SK-N-SH (cell line): ENCODE results near the gene STAC3. TPM values are rescaled to one million over a fixed set of nuclear protein-coding genes. Genes with fewer than 3 reads are reported as not detected.

Experiments used
- CTCF ChIA-PET: fragments of 300-600, 350-600 bp; formaldehyde crosslinking; extraction: SDS; loops from one replicate; lab custom pipeline; 2021; lab: Yijun Ruan, JAX
- POLR2A ChIA-PET: fragments of 350-600 bp; sonication (Branson Sonifier 250); formaldehyde crosslinking; extraction: SDS; loops from one replicate; lab custom pipeline; 2020; ENCODE audit warnings: antibody characterized with exemption, inconsistent platforms; lab: Yijun Ruan, JAX
- DNase-seq: peaks from one replicate; pipeline ENCODE4 v3.0.0; 2012
- H2AFZ ChIP-seq: fragments of 200-600 bp; sonication (generic); 2 replicates; pipeline ENCODE4 v1.8.1; 2016; ENCODE audit warnings: antibody characterized with exemption, mild to moderate bottlenecking, low read depth
- H3F3A ChIP-seq: fragments of 200-600 bp; sonication (generic); replicated peaks from 2 replicates; pipeline ENCODE3; 2016; ENCODE audit warnings: antibody characterized with exemption, mild to moderate bottlenecking; ENCODE audit not compliant: insufficient read depth
- H3K27ac ChIP-seq, 2 experiments: fragments of 200-500 bp in 1 of 2; fragments of 200-600 bp in 1 of 2; sonication (Bioruptor generic) in 1 of 2; sonication (generic), shearing (Covaris generic) in 1 of 2; 2 replicates each; pipeline versions ENCODE4 v1.5.1 to v1.6.1; 2014 to 2016; ENCODE audit warnings: low read depth in 2 of 2, inconsistent platforms in 1 of 2, low read length in 1 of 2, mild to moderate bottlenecking in 1 of 2, mixed read lengths in 1 of 2
- H3K27me3 ChIP-seq: fragments of 200-600 bp; sonication (generic), shearing (Covaris generic); 2 replicates; pipeline ENCODE4 v1.6.1; 2016; ENCODE audit warnings: mixed run types; ENCODE audit not compliant: insufficient read depth
- H3K36me3 ChIP-seq, 2 experiments: fragments of 200-500 bp in 1 of 2; fragments of 200-600 bp in 1 of 2; sonication (Bioruptor generic) in 1 of 2; sonication (generic) in 1 of 2; replicated peaks in 1 of 2; 2 replicates each; pipeline versions ENCODE3 to v1.5.1; 2014 to 2016; ENCODE audit warnings: low read length in 1 of 2, mild to moderate bottlenecking in 1 of 2; ENCODE audit not compliant: insufficient read depth in 2 of 2, control insufficient read depth in 1 of 2
- H3K4me1 ChIP-seq, 2 experiments: fragments of 200-500 bp in 1 of 2; fragments of 200-600 bp in 1 of 2; sonication (Bioruptor generic) in 1 of 2; sonication (generic), shearing (Covaris generic) in 1 of 2; 2 replicates each; pipeline versions ENCODE4 v1.5.1 to v1.6.1; 2014 to 2016; ENCODE audit warnings: low read depth in 1 of 2, low read length in 1 of 2, mixed run types in 1 of 2; ENCODE audit not compliant: insufficient read depth in 2 of 2, control insufficient read depth in 1 of 2
- H3K4me2 ChIP-seq: fragments of 200-600 bp; sonication (generic), shearing (Covaris generic); 2 replicates; pipeline ENCODE4 v1.6.1; 2017; ENCODE audit warnings: mixed run types
- H3K4me3 ChIP-seq, 2 experiments: fragments of 200-500 bp in 1 of 2; fragments of 200-600 bp in 1 of 2; sonication (Bioruptor generic) in 1 of 2; sonication (generic), shearing (Covaris generic) in 1 of 2; 2 replicates each; pipeline versions ENCODE4 v1.5.1 to v1.8.1; 2014 to 2016; ENCODE audit warnings: low read depth in 2 of 2, inconsistent platforms in 1 of 2, low read length in 1 of 2, mild to moderate bottlenecking in 1 of 2, mixed read lengths in 1 of 2, moderate library complexity in 1 of 2
- H3K79me2 ChIP-seq: fragments of 200-600 bp; sonication (generic); 2 replicates; pipeline ENCODE4 v1.8.1; 2017; ENCODE audit warnings: mild to moderate bottlenecking; ENCODE audit not compliant: insufficient read depth
- H3K9ac ChIP-seq: fragments of 200-600 bp; sonication (generic); 2 replicates; pipeline ENCODE4 v1.6.1; 2017; ENCODE audit warnings: mixed run types
- H3K9me2 ChIP-seq: fragments of 200-600 bp; sonication (generic); 2 replicates; pipeline ENCODE4 v1.6.1; 2017; ENCODE audit warnings: mixed run types
- H3K9me3 ChIP-seq: fragments of 200-600 bp; sonication (generic); 2 replicates; pipeline ENCODE4 v1.6.1; 2017; ENCODE audit warnings: mixed run types, mild to moderate bottlenecking, moderate library complexity
- H4K20me1 ChIP-seq: fragments of 200-600 bp; sonication (generic); 2 replicates; pipeline ENCODE4 v1.6.1; 2017; ENCODE audit warnings: mild to moderate bottlenecking, mixed run types; ENCODE audit not compliant: insufficient read depth
- EP300 ChIP-seq, 2 experiments: IDR thresholded peaks; 2 replicates each; pipeline versions ENCODE4 v1.4.0 to v1.6.1; 2012; ENCODE audit warnings: borderline replicate concordance in 1 of 2, low read depth in 1 of 2, low read length in 1 of 2
- FOXJ3 ChIP-seq: sonication (generic); formaldehyde crosslinking; IDR thresholded peaks from 2 replicates; pipeline ENCODE4 v1.5.1; 2020; ENCODE audit warnings: mild to moderate bottlenecking, missing genetic modification reagents
- FOXM1 ChIP-seq: IDR thresholded peaks from 2 replicates; pipeline ENCODE4 v1.4.0; 2012; ENCODE audit warnings: low read depth, mild to moderate bottlenecking
- GABPA ChIP-seq: IDR thresholded peaks from 2 replicates; pipeline ENCODE4 v1.4.0; 2012; ENCODE audit warnings: low read depth, mild to moderate bottlenecking
- NRF1 ChIP-seq: IDR thresholded peaks from 2 replicates; pipeline ENCODE4 v1.6.1; 2012; ENCODE audit warnings: low read depth, mild to moderate bottlenecking, low read length
- POLR2AphosphoS5 ChIP-seq: IDR thresholded peaks from 2 replicates; pipeline ENCODE4 v1.6.1; 2012; ENCODE audit warnings: low read depth, low read length
- RFX5 ChIP-seq: IDR thresholded peaks from 2 replicates; pipeline ENCODE4 v1.6.1; 2012; ENCODE audit warnings: mild to moderate bottlenecking, improper control_type of control experiment, low read length
- RXRA ChIP-seq: IDR thresholded peaks from 2 replicates; pipeline ENCODE4 v1.4.0; 2012; ENCODE audit warnings: low read depth, mild to moderate bottlenecking, borderline replicate concordance
- SIN3A ChIP-seq: IDR thresholded peaks from 2 replicates; pipeline ENCODE4 v1.6.1; 2012; ENCODE audit warnings: low read depth, mild to moderate bottlenecking, low read length, moderate library complexity, borderline replicate concordance
- SMC3 ChIP-seq: IDR thresholded peaks from 2 replicates; pipeline ENCODE4 v1.6.1; 2012; ENCODE audit warnings: low read depth, low read length, improper control_type of control experiment
- TCF12 ChIP-seq: IDR thresholded peaks from 2 replicates; pipeline ENCODE4 v1.4.0; 2012
- YY1 ChIP-seq: IDR thresholded peaks from 2 replicates; pipeline ENCODE4 v1.4.0; 2012; ENCODE audit warnings: low read depth, mild to moderate bottlenecking
- WGBS: methylation state at CpG from one replicate; pipeline ENCODE4 v1.1.6; 2017; ENCODE audit warnings: low lambda C conversion rate; 5-methylcytosine and 5-hydroxymethylcytosine counted together
- polyA plus RNA-seq, 3 experiments: library from polyadenylated mRNA; depleted of rRNA; stranded (reverse); fragments of >200 nt; gene quantifications; 2 replicates each; pipeline ENCODE4 v1.2.3, GENCODE V29; 2012
- TF ChIP-seq, protein P1 (sequence below): IDR thresholded peaks from 2 replicates; pipeline ENCODE4 v1.4.0; 2012; ENCODE audit warnings: low read depth
- TF ChIP-seq, protein P2 (sequence below): IDR thresholded peaks from 2 replicates; pipeline ENCODE4 v1.6.1; 2012; ENCODE audit warnings: mild to moderate bottlenecking, low read depth, low read length, moderate library complexity
- TF ChIP-seq, protein P3 (sequence below): fragments of 200-600 bp; sonication (generic); IDR thresholded peaks from 2 replicates; pipeline ENCODE4 v1.6.1; 2017; ENCODE audit warnings: antibody characterized with exemption, mild to moderate bottlenecking, moderate library complexity
- TF ChIP-seq, protein P4 (sequence below): IDR thresholded peaks from 2 replicates; pipeline ENCODE4 v1.4.0; 2012; ENCODE audit warnings: low read depth, borderline replicate concordance

Gene STAC3
- polyA plus RNA-seq, 1 of the 3 experiments (the other 2 are of a cell fraction) = 0.76 TPM

DNA sequence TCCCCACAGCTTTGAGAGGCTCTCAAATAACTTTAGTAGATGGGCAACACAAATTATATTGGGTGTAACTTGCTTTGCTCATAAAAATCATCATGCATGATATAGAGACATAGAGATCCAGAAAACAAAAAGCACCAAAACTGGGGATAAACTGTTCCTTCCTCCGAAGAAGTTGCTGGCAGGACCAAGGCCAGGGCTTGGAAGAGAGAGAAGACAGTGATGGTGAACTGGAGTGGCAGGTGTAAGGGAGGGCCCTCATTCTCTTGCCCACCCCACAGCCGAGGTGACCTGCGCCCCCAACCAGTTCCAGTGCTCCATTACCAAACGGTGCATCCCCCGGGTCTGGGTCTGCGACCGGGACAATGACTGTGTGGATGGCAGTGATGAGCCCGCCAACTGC is 49.8 kb downstream of the STAC3 start:
- Histone ChIP-seq H3F3A (no peaks in the 10 kb centered on the region), H3K4me3 (no peak overlapping the region), H3K9ac (no peak overlapping the region), H3K27me3 (no peaks in the 10 kb centered on the region), H3K4me1 (no peaks in the 10 kb centered on the region), H3K9me2 (no peaks in the 10 kb centered on the region), H4K20me1 (no peaks in the 10 kb centered on the region), H3K4me2 (no peak overlapping the region), H3K27ac (no peak overlapping the region), H2AFZ (no peak overlapping the region), H3K36me3 (peaks cover 5 to 79% of the 10 kb centered on the region in 2 experiments), H3K9me3 (no peaks in the 10 kb centered on the region), H3K79me2 (no peaks in the 10 kb centered on the region)
- TF ChIP-seq FOXJ3 (CRISPR knock-in tag) (no peak), SMC3 (no peak), FOXM1 (no peak), POLR2AphosphoS5 (no peak), RXRA (no peak), TCF12 (no peak), RFX5 (no peak), SIN3A (no peak), YY1 (no peak), GABPA (no peak), NRF1 (no peak), EP300 (IDR thresholded peaks at IDR 0.05; ENCODE audit: borderline replicate concordance in 1 of 2, low read depth in 1 of 2, low read length in 1 of 2) (no peak)
- TF ChIP-seq, protein P1, sequence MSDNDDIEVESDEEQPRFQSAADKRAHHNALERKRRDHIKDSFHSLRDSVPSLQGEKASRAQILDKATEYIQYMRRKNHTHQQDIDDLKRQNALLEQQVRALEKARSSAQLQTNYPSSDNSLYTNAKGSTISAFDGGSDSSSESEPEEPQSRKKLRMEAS = no peak
- TF ChIP-seq, protein P2, sequence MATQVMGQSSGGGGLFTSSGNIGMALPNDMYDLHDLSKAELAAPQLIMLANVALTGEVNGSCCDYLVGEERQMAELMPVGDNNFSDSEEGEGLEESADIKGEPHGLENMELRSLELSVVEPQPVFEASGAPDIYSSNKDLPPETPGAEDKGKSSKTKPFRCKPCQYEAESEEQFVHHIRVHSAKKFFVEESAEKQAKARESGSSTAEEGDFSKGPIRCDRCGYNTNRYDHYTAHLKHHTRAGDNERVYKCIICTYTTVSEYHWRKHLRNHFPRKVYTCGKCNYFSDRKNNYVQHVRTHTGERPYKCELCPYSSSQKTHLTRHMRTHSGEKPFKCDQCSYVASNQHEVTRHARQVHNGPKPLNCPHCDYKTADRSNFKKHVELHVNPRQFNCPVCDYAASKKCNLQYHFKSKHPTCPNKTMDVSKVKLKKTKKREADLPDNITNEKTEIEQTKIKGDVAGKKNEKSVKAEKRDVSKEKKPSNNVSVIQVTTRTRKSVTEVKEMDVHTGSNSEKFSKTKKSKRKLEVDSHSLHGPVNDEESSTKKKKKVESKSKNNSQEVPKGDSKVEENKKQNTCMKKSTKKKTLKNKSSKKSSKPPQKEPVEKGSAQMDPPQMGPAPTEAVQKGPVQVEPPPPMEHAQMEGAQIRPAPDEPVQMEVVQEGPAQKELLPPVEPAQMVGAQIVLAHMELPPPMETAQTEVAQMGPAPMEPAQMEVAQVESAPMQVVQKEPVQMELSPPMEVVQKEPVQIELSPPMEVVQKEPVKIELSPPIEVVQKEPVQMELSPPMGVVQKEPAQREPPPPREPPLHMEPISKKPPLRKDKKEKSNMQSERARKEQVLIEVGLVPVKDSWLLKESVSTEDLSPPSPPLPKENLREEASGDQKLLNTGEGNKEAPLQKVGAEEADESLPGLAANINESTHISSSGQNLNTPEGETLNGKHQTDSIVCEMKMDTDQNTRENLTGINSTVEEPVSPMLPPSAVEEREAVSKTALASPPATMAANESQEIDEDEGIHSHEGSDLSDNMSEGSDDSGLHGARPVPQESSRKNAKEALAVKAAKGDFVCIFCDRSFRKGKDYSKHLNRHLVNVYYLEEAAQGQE = no peak
- TF ChIP-seq, protein P3, sequence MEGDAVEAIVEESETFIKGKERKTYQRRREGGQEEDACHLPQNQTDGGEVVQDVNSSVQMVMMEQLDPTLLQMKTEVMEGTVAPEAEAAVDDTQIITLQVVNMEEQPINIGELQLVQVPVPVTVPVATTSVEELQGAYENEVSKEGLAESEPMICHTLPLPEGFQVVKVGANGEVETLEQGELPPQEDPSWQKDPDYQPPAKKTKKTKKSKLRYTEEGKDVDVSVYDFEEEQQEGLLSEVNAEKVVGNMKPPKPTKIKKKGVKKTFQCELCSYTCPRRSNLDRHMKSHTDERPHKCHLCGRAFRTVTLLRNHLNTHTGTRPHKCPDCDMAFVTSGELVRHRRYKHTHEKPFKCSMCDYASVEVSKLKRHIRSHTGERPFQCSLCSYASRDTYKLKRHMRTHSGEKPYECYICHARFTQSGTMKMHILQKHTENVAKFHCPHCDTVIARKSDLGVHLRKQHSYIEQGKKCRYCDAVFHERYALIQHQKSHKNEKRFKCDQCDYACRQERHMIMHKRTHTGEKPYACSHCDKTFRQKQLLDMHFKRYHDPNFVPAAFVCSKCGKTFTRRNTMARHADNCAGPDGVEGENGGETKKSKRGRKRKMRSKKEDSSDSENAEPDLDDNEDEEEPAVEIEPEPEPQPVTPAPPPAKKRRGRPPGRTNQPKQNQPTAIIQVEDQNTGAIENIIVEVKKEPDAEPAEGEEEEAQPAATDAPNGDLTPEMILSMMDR = no peak
- TF ChIP-seq, protein P4, sequence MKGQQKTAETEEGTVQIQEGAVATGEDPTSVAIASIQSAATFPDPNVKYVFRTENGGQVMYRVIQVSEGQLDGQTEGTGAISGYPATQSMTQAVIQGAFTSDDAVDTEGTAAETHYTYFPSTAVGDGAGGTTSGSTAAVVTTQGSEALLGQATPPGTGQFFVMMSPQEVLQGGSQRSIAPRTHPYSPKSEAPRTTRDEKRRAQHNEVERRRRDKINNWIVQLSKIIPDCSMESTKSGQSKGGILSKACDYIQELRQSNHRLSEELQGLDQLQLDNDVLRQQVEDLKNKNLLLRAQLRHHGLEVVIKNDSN = no peak
- WGBS = 77% methylated on average over 8 of the region's 8 CpGs
- DNase-seq = no peak
- ChIA-PET POLR2A (no interaction called here), CTCF (interaction anchor here (0.6 to 1.8 kb wide), 3 partner anchors 13 to 43 kb away, joined by 3 to 4 read pairs (median 3); no protein-coding TSS in a partner anchor)
